ENCODE measurements around the gene CAPN10.

The CAPN10 gene

DNA sequence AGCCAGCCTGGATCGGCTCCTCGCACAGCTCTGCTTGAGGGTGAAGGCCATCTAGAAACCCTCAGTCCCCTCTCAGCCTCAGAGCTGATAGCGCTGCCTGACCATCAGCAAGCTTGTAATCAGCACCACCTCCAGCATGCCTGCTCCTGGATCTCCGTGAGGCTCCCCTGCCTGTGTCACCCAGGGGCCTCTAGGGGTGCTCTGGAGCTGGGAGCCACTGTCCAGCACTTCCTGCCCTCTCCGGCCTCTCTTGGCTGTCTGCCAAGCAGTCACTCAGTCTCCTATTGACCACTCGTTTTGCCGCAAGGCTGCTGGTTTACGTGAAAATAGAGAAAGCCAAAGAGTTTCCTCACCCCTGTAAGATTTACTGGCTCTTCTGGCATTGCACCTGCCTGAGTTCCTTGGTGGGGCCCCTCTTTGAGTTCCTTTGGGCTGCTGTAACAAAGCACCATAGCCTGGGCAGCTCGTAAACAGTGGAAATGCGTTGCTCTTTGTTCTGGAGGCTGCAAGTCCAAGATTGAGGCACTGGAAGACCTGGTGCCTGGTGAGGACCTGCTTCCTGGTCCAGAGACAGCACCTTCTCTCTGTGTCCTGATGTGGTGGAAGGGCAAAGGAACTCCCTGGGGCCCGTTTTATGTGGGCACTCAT lies 17.9 kb downstream of the CAPN10 start:
- H3K9me3 Mint-ChIP-seq, result no peaks in the 10 kb centered on the region
- H3K4me3 Mint-ChIP-seq, result no peak overlapping the region
- H3K4me1 Mint-ChIP-seq, result peaks cover 8% of the 10 kb centered on the region
- H3K36me3 Mint-ChIP-seq (ENCODE audit: low read depth), result peaks cover 6% of the 10 kb centered on the region
- H3K27me3 Mint-ChIP-seq (ENCODE audit: low read depth, poor library complexity), result peaks cover 9% of the 10 kb centered on the region
- peak; percentile 65 for DNase-seq
- TF ChIP-seq, protein P1, sequence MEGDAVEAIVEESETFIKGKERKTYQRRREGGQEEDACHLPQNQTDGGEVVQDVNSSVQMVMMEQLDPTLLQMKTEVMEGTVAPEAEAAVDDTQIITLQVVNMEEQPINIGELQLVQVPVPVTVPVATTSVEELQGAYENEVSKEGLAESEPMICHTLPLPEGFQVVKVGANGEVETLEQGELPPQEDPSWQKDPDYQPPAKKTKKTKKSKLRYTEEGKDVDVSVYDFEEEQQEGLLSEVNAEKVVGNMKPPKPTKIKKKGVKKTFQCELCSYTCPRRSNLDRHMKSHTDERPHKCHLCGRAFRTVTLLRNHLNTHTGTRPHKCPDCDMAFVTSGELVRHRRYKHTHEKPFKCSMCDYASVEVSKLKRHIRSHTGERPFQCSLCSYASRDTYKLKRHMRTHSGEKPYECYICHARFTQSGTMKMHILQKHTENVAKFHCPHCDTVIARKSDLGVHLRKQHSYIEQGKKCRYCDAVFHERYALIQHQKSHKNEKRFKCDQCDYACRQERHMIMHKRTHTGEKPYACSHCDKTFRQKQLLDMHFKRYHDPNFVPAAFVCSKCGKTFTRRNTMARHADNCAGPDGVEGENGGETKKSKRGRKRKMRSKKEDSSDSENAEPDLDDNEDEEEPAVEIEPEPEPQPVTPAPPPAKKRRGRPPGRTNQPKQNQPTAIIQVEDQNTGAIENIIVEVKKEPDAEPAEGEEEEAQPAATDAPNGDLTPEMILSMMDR (IDR thresholded peaks at IDR 0.05), result peak; percentile 55
- no peak overlapping the region for H3K27ac Mint-ChIP-seq

DNA sequence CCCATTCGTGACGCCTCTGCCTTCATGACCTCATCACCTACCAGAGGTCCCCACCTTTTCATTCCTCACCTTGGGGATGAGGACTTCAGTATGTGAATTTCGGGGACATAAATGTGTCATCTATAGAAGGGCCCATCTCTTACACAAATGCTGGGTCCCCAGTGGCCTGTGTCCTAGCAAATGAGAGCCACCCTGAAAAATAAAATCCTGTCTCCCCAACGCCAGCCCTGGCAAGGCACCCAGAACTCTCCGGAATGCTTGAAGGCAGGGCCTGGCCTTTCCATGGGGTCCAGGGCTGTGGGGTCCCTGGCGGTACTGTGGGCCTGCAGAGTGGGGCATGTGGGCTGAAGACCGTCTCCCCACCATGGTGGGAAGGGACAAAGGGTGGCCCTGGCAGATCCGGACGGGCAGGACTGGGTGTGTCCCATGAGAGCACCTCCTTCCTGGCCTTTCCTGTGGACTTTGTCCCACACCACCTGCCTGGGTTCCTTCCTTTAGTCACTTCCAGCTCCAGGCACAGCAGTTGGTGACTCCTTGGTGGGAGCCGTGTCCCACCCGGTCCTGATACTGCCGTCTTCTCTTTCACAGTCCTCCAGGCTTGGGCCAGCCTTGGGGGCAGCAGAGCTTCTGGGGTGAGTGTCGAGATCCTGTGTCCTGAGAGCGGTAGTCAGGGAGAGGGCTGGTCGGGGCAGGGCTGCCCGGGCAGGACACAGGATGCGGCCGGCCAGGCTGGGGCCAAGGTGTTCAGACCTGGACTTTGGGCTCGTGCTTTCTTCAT lies 18.6 kb downstream of the CAPN10 start:
- Mint-ChIP-seq H3K36me3 (ENCODE audit: low read depth) (peaks cover under 1% of the 10 kb centered on the region), H3K4me1 (peaks cover 8% of the 10 kb centered on the region), H3K27me3 (ENCODE audit: low read depth, poor library complexity) (peaks cover 13% of the 10 kb centered on the region), H3K9me3 (no peaks in the 10 kb centered on the region), H3K4me3 (no peak overlapping the region), H3K27ac (no peak overlapping the region)
- no peak for DNase-seq
- TF ChIP-seq, protein P1 (IDR thresholded peaks at IDR 0.05), result no peak

DNA sequence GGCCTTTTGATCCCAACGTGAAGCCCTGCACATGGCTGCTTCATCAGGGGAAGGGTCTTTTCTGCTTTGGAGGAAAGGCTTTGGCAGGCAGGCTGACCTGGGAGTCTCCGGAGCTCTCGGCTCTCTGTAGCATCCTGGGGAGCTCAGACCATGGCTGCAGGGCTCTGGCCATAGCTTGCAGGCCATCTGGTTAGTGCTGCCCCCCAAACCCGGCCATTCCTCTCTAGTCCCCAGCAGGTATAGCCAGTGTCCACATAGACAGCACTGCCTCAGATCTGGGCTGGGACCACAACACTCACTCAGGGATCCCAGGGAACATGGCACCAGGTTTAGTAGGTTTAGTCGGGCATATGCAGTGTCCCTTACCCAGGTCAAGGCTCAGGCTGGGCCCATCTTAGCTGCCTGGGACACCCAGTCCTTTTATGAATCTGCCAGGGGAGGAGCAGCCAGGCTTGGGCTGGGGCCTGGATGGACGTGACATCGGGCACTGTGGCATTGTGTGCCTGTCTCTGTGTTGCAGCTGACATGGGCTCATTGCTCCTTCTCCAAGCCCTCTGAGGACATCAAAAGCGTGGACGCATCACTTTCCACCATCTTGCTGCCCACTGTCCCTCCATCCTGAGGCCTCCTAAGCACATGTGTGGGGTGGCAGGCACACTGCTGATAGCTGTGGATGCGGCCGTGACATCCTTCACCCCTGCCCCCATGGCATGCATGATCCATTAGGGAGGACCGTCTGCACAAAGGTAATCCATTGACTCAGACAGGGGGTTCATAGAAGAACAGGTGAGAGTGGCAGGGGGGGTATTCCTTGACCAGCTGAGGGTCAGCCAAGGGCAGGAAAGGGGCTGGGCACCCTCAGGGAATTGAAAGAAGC lies 19.6 kb downstream of the CAPN10 start:
- Mint-ChIP-seq H3K9me3 (no peaks in the 10 kb centered on the region), H3K36me3 (ENCODE audit: low read depth) (peaks cover under 1% of the 10 kb centered on the region), H3K27ac (no peak overlapping the region), H3K4me3 (no peak overlapping the region), H3K27me3 (ENCODE audit: low read depth, poor library complexity) (peaks cover 13% of the 10 kb centered on the region), H3K4me1 (peaks cover 8% of the 10 kb centered on the region)
- TF ChIP-seq, protein P1 (IDR thresholded peaks at IDR 0.05), result no peak
- no peak for DNase-seq

DNA sequence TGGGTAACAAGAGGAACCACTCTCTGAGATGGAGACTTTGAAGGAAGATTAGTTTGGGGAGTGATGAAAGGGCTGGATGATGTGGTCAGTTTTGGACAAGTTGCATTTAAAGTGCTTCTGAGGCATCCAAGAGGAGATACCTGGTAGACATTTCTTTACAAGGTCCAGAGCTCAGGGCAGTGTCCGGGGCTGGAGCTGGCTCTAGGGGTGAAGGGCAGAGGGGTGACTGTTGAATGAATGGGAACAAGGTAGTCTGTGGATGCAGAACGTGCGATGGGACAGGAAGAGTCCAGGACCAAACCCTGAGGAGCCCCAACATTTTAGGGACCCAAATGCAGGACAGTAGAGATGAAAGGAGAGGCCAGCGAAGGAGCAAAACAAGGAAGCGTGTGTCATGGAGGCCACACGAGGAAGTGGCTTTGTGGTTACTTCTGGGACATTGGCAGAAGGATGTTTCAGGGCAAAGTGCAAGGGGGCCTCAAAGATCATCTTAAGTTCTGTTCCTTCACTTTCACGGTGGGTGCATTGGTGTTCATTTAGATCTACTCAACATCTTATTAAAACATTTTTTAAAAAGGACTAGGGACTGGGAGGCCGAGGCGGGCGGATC lies 25.2 kb downstream of the CAPN10 start:
- H3K27ac Mint-ChIP-seq, result peak overlapping the region; percentile 49
- TF ChIP-seq, protein P1 (IDR thresholded peaks at IDR 0.05), result no peak
- H3K4me1 Mint-ChIP-seq, result no peaks in the 10 kb centered on the region
- peak overlapping the region; percentile 46 for H3K4me3 Mint-ChIP-seq
- H3K27me3 Mint-ChIP-seq (ENCODE audit: low read depth, poor library complexity), result peaks cover 9% of the 10 kb centered on the region
- peaks cover 11% of the 10 kb centered on the region for H3K36me3 Mint-ChIP-seq (ENCODE audit: low read depth)
- H3K9me3 Mint-ChIP-seq, result peaks cover 14% of the 10 kb centered on the region
- no peak for DNase-seq

DNA sequence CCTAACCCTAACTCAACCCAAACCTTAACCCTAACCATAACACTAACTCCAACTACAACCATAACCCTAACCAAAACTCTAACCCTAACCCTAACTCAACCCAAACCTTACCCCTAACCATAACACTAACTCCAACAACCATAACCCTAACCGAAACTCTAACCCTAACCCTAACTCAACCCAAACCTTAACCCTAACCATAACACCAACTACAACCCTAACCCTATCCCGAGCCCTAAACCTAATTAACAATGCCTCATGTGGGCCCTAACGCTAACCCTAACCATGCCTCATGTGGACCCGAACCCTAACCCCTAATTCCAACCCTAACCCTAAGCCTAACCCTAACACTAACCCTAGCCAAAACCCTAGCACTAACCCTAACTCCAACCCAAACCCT lies 27.2 kb downstream of the CAPN10 start:
- Mint-ChIP-seq H3K27ac (no peak overlapping the region), H3K9me3 (peaks cover 32% of the 10 kb centered on the region), H3K27me3 (ENCODE audit: low read depth, poor library complexity) (peaks cover 3% of the 10 kb centered on the region), H3K36me3 (ENCODE audit: low read depth) (peaks cover 28% of the 10 kb centered on the region), H3K4me1 (no peaks in the 10 kb centered on the region), H3K4me3 (no peak overlapping the region)
- TF ChIP-seq, protein P1 (IDR thresholded peaks at IDR 0.05), result no peak
- DNase-seq, result no peak
